ENCODE results near the gene MYLK2. TPM values are rescaled to one million over a fixed set of nuclear protein-coding genes. Genes with fewer than 3 reads are reported as not detected.

The MYLK2 gene
- total RNA-seq, 1 experiment from 2014 or later, result 0.50 TPM

DNA sequence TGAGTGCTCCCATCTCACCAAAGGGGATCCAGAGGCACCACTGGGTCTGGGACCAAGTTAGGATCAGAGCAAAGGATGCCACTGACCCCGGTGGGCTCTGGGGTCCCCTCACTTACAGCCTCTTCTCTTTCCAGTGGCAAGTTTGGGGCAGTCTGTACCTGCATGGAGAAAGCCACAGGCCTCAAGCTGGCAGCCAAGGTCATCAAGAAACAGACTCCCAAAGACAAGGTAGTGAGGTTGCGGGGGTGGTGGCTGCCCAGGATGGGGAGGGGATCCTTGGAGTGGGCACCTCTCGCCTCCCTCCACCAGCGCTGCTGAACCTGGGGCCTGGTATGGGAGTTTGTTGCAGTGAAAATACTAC is 4.9 kb downstream of the MYLK2 start:
- TF ChIP-seq EZH2 (IDR thresholded peaks at IDR 0.05; ENCODE audit: low read depth), result no peak
- TF ChIP-seq, protein P1, sequence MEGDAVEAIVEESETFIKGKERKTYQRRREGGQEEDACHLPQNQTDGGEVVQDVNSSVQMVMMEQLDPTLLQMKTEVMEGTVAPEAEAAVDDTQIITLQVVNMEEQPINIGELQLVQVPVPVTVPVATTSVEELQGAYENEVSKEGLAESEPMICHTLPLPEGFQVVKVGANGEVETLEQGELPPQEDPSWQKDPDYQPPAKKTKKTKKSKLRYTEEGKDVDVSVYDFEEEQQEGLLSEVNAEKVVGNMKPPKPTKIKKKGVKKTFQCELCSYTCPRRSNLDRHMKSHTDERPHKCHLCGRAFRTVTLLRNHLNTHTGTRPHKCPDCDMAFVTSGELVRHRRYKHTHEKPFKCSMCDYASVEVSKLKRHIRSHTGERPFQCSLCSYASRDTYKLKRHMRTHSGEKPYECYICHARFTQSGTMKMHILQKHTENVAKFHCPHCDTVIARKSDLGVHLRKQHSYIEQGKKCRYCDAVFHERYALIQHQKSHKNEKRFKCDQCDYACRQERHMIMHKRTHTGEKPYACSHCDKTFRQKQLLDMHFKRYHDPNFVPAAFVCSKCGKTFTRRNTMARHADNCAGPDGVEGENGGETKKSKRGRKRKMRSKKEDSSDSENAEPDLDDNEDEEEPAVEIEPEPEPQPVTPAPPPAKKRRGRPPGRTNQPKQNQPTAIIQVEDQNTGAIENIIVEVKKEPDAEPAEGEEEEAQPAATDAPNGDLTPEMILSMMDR (conservative IDR thresholded peaks at IDR 0.05), result no peak
- Histone ChIP-seq H3K9me3 (ENCODE audit: insufficient read depth, low read depth) (no peaks in the 10 kb centered on the region), H3K4me3 (no peak overlapping the region), H3K27me3 (ENCODE audit: insufficient read depth, low read depth) (no peaks in the 10 kb centered on the region), H3K4me1 (replicated peaks; ENCODE audit: insufficient read depth) (no peaks in the 10 kb centered on the region), H3K9me2 (ENCODE audit: insufficient read depth) (no peaks in the 10 kb centered on the region), H4K20me1 (ENCODE audit: insufficient read depth) (no peaks in the 10 kb centered on the region), H3K4me2 (no peak overlapping the region), H3K27ac (no peak overlapping the region), H3K36me3 (ENCODE audit: low read depth) (no peaks in the 10 kb centered on the region), H3F3A (ENCODE audit: insufficient read depth, low read depth) (no peaks in the 10 kb centered on the region), H2AFZ (no peak overlapping the region), H3K79me2 (ENCODE audit: low read depth) (no peaks in the 10 kb centered on the region)
- intact Hi-C loops (cut with micrococcal nuclease; ENCODE audit: unreplicated experiment), result no loop called here
- no peak for DNase-seq
- CTCF ChIA-PET, result no interaction called here
- POLR2A ChIA-PET (ENCODE audit: unreplicated experiment), result no interaction called here
- no TSS peak for BruUV-seq (replicated peaks)

DNA sequence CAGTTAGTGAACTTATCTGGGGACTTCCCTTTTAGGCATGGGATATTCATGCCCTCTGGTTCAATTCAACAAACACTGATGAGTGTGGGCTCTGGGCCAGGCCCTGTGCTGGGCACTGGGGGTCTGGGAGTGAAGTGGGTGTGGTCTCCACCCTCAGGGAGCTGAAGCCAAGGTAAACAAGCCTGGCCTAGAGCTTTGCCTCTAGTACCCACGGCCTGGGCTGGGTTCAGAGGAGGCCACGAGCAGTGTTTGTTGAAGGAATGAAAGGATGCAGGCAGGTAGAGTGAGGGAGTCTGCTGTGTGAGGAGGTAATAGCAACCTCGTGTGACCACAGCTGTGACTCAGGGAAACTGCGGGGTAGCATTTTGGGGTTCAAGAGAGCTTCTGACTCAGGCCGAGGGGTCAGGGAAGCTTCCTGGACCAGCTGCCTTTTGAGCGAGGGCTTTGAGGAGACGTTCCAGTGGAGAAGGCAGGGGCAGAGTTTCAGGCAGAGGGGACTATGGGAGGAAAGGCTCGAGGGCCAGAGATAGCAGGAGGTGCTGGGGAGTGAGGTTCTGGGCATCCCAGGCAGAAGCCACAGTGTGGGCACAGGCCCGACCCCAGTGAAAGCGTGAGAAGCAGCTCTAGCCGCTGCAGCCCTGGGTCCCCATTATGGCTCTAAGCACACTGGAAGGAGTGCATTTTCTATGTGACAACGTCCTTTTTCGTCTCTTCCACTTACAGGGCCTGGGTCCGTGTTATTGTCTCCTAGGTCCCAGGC is 5.6 kb downstream of the MYLK2 start:
- Histone ChIP-seq H3F3A (ENCODE audit: insufficient read depth, low read depth) (no peaks in the 10 kb centered on the region), H3K9me3 (ENCODE audit: insufficient read depth, low read depth) (no peaks in the 10 kb centered on the region), H3K27ac (no peak overlapping the region), H3K4me1 (replicated peaks; ENCODE audit: insufficient read depth) (no peaks in the 10 kb centered on the region), H3K27me3 (ENCODE audit: insufficient read depth, low read depth) (no peaks in the 10 kb centered on the region), H3K79me2 (ENCODE audit: low read depth) (no peaks in the 10 kb centered on the region), H2AFZ (no peak overlapping the region), H3K4me3 (no peak overlapping the region), H4K20me1 (ENCODE audit: insufficient read depth) (no peaks in the 10 kb centered on the region), H3K36me3 (ENCODE audit: low read depth) (no peaks in the 10 kb centered on the region), H3K9me2 (ENCODE audit: insufficient read depth) (no peaks in the 10 kb centered on the region), H3K4me2 (no peak overlapping the region)
- POLR2A ChIA-PET (ENCODE audit: unreplicated experiment), result no interaction called here
- intact Hi-C loops (cut with micrococcal nuclease; ENCODE audit: unreplicated experiment), result no loop called here
- DNase-seq, result no peak
- CTCF ChIA-PET, result no interaction called here
- BruUV-seq (replicated peaks), result no TSS peak
- TF ChIP-seq EZH2 (IDR thresholded peaks at IDR 0.05; ENCODE audit: low read depth), result no peak
- TF ChIP-seq, protein P1 (conservative IDR thresholded peaks at IDR 0.05), result no peak

DNA sequence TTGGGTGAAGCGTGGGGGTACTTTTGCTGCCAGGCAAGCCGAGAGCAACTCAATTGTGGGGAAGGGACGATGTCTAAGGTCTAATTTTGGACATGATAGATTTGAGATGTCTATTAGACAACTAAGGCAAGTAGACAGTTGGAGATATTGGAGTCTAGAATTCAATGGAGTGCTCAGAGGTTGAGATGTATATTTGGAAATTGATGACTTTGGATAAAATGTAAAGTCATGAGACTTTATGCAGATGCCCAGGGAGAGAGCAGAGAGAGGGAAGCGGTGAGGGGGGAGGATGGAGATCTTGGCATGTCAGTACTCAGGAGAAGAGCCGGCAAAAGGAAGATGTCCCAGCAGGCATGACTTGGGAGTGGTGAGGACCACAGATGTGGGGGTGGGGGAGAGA is 6.9 kb downstream of the MYLK2 start:
- Histone ChIP-seq H4K20me1 (ENCODE audit: insufficient read depth) (no peaks in the 10 kb centered on the region), H3K4me2 (no peak overlapping the region), H3K9me3 (ENCODE audit: insufficient read depth, low read depth) (no peaks in the 10 kb centered on the region), H3K9me2 (ENCODE audit: insufficient read depth) (no peaks in the 10 kb centered on the region), H3K4me3 (no peak overlapping the region), H3K4me1 (replicated peaks; ENCODE audit: insufficient read depth) (no peaks in the 10 kb centered on the region), H3K36me3 (ENCODE audit: low read depth) (no peaks in the 10 kb centered on the region), H3F3A (ENCODE audit: insufficient read depth, low read depth) (no peaks in the 10 kb centered on the region), H3K27me3 (ENCODE audit: insufficient read depth, low read depth) (no peaks in the 10 kb centered on the region), H3K79me2 (ENCODE audit: low read depth) (no peaks in the 10 kb centered on the region), H3K27ac (no peak overlapping the region), H2AFZ (no peak overlapping the region)
- DNase-seq, result no peak
- TF ChIP-seq, protein P1 (conservative IDR thresholded peaks at IDR 0.05), result no peak
- TF ChIP-seq EZH2 (IDR thresholded peaks at IDR 0.05; ENCODE audit: low read depth), result no peak
- BruUV-seq (replicated peaks), result no TSS peak
- ChIA-PET POLR2A (ENCODE audit: unreplicated experiment) (no interaction called here), CTCF (interaction anchor here (0.7 kb wide), 1 partner anchor 88 kb away, joined by 3 read pairs; no protein-coding TSS in a partner anchor)
- intact Hi-C loops (cut with micrococcal nuclease; ENCODE audit: unreplicated experiment), result no loop called here

All from PC-9 (cell line).